Mesenchymal stem cell (in vitro differentiated cells and primary cell): Measurements from ENCODE around the gene HOXC9.
A peak's percentile ranks its signal among the peaks of the same experiment; 100 is the strongest.

Experiments
- DNase-seq: peaks from one replicate; pipeline ENCODE4 v3.0.0-alpha.2; 2013
- H2AFZ ChIP-seq: one replicate; pipeline ENCODE4 v1.6.1; 2013; ENCODE audit warnings: low read depth, mild to moderate bottlenecking, control low read depth, inconsistent platforms, low read length, moderate library complexity
- H2AK5ac ChIP-seq: 2 replicates; pipeline ENCODE4 v1.6.1; 2013; ENCODE audit warnings: low read length, moderate library complexity, mild to moderate bottlenecking, inconsistent platforms; ENCODE audit not compliant: severe bottlenecking
- H2BK120ac ChIP-seq: one replicate; pipeline ENCODE4 v1.6.1; 2013; ENCODE audit warnings: low read depth, mild to moderate bottlenecking, inconsistent platforms, low read length, moderate library complexity
- H2BK12ac ChIP-seq, 2 experiments: one replicate each; pipeline ENCODE4 v1.6.1; 2013; ENCODE audit warnings: inconsistent platforms in 2 of 2, low read length in 2 of 2, mild to moderate bottlenecking in 2 of 2, moderate library complexity in 2 of 2, control low read depth in 1 of 2
- H2BK15ac ChIP-seq: one replicate; pipeline ENCODE4 v1.6.1; 2013; ENCODE audit warnings: mild to moderate bottlenecking, low read depth, inconsistent platforms; ENCODE audit not compliant: poor library complexity, severe bottlenecking
- H2BK5ac ChIP-seq: 2 replicates; pipeline ENCODE4 v1.6.1; 2013; ENCODE audit warnings: low read depth, mild to moderate bottlenecking, low read length, control low read depth, inconsistent platforms; ENCODE audit not compliant: poor library complexity, severe bottlenecking
- H3K14ac ChIP-seq, 2 experiments: one replicate each; pipeline ENCODE4 v1.6.1; 2013; ENCODE audit warnings: inconsistent platforms in 2 of 2, low read length in 2 of 2, control low read depth in 1 of 2, mild to moderate bottlenecking in 1 of 2, moderate library complexity in 1 of 2
- H3K18ac ChIP-seq, 2 experiments: one replicate each; pipeline ENCODE4 v1.6.1; 2013; ENCODE audit warnings: inconsistent platforms in 2 of 2, low read length in 2 of 2, control low read depth in 1 of 2, low read depth in 1 of 2, mild to moderate bottlenecking in 1 of 2
- H3K23ac ChIP-seq, 2 experiments: one replicate each; pipeline ENCODE4 v1.6.1; 2013; ENCODE audit warnings: inconsistent platforms in 2 of 2, low read length in 2 of 2, mild to moderate bottlenecking in 2 of 2, moderate library complexity in 2 of 2, control low read depth in 1 of 2
- H3K27ac ChIP-seq: 2 replicates; pipeline ENCODE4 v1.5.1; 2013; ENCODE audit warnings: mild to moderate bottlenecking, moderate library complexity, low read length, control low read depth, inconsistent platforms; ENCODE audit not compliant: poor library complexity, severe bottlenecking
- H3K27me3 ChIP-seq, 2 experiments: 2 replicates each; pipeline versions ENCODE4 v1.6.1 to v1.7.0; 2013; ENCODE audit warnings: low read length in 2 of 2, mild to moderate bottlenecking in 2 of 2, moderate library complexity in 2 of 2, control low read depth in 1 of 2, inconsistent platforms in 1 of 2; ENCODE audit not compliant: control insufficient read depth in 1 of 2, insufficient read depth in 1 of 2
- H3K36me3 ChIP-seq, 2 experiments: 2 replicates each; pipeline versions ENCODE4 v1.6.1 to v1.7.0; 2013; ENCODE audit warnings: low read length in 2 of 2, control low read depth in 1 of 2, inconsistent platforms in 1 of 2, low read depth in 1 of 2, mild to moderate bottlenecking in 1 of 2; ENCODE audit not compliant: insufficient read depth in 2 of 2, control insufficient read depth in 1 of 2
- H3K4ac ChIP-seq, 2 experiments: one replicate each; pipeline ENCODE4 v1.6.1; 2013; ENCODE audit warnings: inconsistent platforms in 2 of 2, low read length in 2 of 2, mild to moderate bottlenecking in 2 of 2, moderate library complexity in 2 of 2, control low read depth in 1 of 2, low read depth in 1 of 2
- H3K4me1 ChIP-seq: 2 replicates; pipeline ENCODE4 v1.6.1; 2013; ENCODE audit warnings: low read depth, low read length, control low read depth; ENCODE audit not compliant: control insufficient read depth, insufficient read depth
- H3K4me2 ChIP-seq: 2 replicates; pipeline ENCODE4 v1.6.1; 2013; ENCODE audit warnings: low read length, mild to moderate bottlenecking, inconsistent platforms; ENCODE audit not compliant: poor library complexity, severe bottlenecking
- H3K4me3 ChIP-seq, 2 experiments: 2 replicates each; pipeline versions ENCODE4 v1.5.1 to v1.7.0; 2013; ENCODE audit warnings: low read length in 2 of 2, mild to moderate bottlenecking in 2 of 2, control low read depth in 1 of 2, low read depth in 1 of 2; ENCODE audit not compliant: insufficient read depth in 1 of 2
- H3K79me1 ChIP-seq: replicated peaks from 2 replicates; pipeline ENCODE4 v1.6.1; 2013; ENCODE audit warnings: mild to moderate bottlenecking, control low read depth, low read length, inconsistent platforms; ENCODE audit not compliant: poor library complexity, severe bottlenecking
- H3K9ac ChIP-seq: 2 replicates; pipeline ENCODE4 v1.7.0; 2013; ENCODE audit warnings: mild to moderate bottlenecking, low read length, moderate library complexity
- H3K9me3 ChIP-seq: 2 replicates; pipeline ENCODE4 v1.7.0; 2013; ENCODE audit warnings: mild to moderate bottlenecking, low read length; ENCODE audit not compliant: control insufficient read depth
- H4K8ac ChIP-seq: one replicate; pipeline ENCODE4 v1.6.1; 2013; ENCODE audit warnings: inconsistent platforms, mild to moderate bottlenecking, low read length, moderate library complexity
- H4K91ac ChIP-seq: one replicate; pipeline ENCODE4 v1.6.1; 2013; ENCODE audit warnings: mild to moderate bottlenecking, low read length, inconsistent platforms
- WGBS: methylation state at CpG from one replicate; pipeline ENCODE4 v1.1.7; 2013; ENCODE audit warnings: mixed read lengths; 5-methylcytosine and 5-hydroxymethylcytosine counted together

HOXC9 gene

GRCh38 chr12:54016051-54016450, 16.1 kb downstream of the HOXC9 start:
- Histone ChIP-seq H3K18ac (peak overlapping the region; percentile 55 to 91), H3K23ac (no peak overlapping the region), H4K91ac (peak overlapping the region; percentile 95), H2AK5ac (peak overlapping the region; percentile 42), H3K27me3 (no peaks in the 10 kb centered on the region), H3K4me3 (peak overlapping the region in 1 of 2 experiments; percentile 79), H2AFZ (no peak overlapping the region), H2BK120ac (peak overlapping the region; percentile 44), H4K8ac (no peak overlapping the region), H3K4ac (peak overlapping the region in 1 of 2 experiments; percentile 55), H3K36me3 (no peaks in the 10 kb centered on the region), H3K9ac (peak overlapping the region; percentile 96), H2BK5ac (peak overlapping the region; percentile 60), H3K4me1 (peaks cover 24% of the 10 kb centered on the region), H3K14ac (no peak overlapping the region), H2BK12ac (peak overlapping the region in 1 of 2 experiments; percentile 87), H3K27ac (peak overlapping the region; percentile 98), H3K9me3 (no peaks in the 10 kb centered on the region), H3K79me1 (no peaks in the 10 kb centered on the region), H2BK15ac (peak overlapping the region; percentile 63), H3K4me2 (peak overlapping the region; percentile 63)
- DNase-seq = no peak
- WGBS = 33% methylated on average over 2 of the region's 3 CpGs

- Histone ChIP-seq H3K36me3 (no peaks in the 10 kb centered on the region), H2BK12ac (no peak overlapping the region), H3K4me3 (peak overlapping the region in 1 of 2 experiments; percentile 91), H3K9me3 (no peaks in the 10 kb centered on the region), H3K4me2 (peak overlapping the region; percentile 63), H3K9ac (peak overlapping the region; percentile 96), H4K91ac (peak overlapping the region; percentile 95), H3K23ac (no peak overlapping the region), H3K14ac (no peak overlapping the region), H3K27ac (peak overlapping the region; percentile 98), H3K79me1 (no peaks in the 10 kb centered on the region), H2BK5ac (peak overlapping the region; percentile 60), H3K4me1 (peaks cover 26% of the 10 kb centered on the region), H3K18ac (peak overlapping the region; percentile 5 to 91), H2BK15ac (peak overlapping the region; percentile 63), H3K27me3 (no peaks in the 10 kb centered on the region), H2BK120ac (peak overlapping the region; percentile 45), H2AK5ac (no peak overlapping the region), H2AFZ (no peak overlapping the region), H4K8ac (no peak overlapping the region), H3K4ac (peak overlapping the region in 1 of 2 experiments; percentile 52)
- DNase-seq = peak; percentile 93
- WGBS = under 1% methylated on average over 19 of the region's 25 CpGs
These were observed 16.6 kb downstream of the HOXC9 start for GRCh38 chr12:54016478-54016964.

GRCh38 chr12:54017027-54017788, 17.2 kb downstream of the HOXC9 start:
- no peaks in the 10 kb centered on the region for H3K27me3 ChIP-seq
- H3K4me2 ChIP-seq = peak overlapping the region; percentile 49
- H3K14ac ChIP-seq = no peak overlapping the region
- H3K9ac ChIP-seq = peak overlapping the region; percentile 96
- H3K79me1 ChIP-seq = no peaks in the 10 kb centered on the region
- H2BK15ac ChIP-seq = peak overlapping the region; percentile 19
- peak overlapping the region; percentile 34 to 73 for H3K18ac ChIP-seq
- H4K91ac ChIP-seq = peak overlapping the region; percentile 75
- peak overlapping the region; percentile 98 for H3K27ac ChIP-seq
- no peaks in the 10 kb centered on the region for H3K36me3 ChIP-seq
- H2BK12ac ChIP-seq = peak overlapping the region in 1 of 2 experiments; percentile 12
- peak overlapping the region; percentile 54 to 91 for H3K4me3 ChIP-seq
- H3K4me1 ChIP-seq = peaks cover 30% of the 10 kb centered on the region
- peak overlapping the region; percentile 56 for H2BK120ac ChIP-seq
- no peaks in the 10 kb centered on the region for H3K9me3 ChIP-seq
- H2AK5ac ChIP-seq = peak overlapping the region; percentile 49
- peak; percentile 80 for DNase-seq
- WGBS = under 1% methylated on average over 20 of the region's 24 CpGs
- H4K8ac ChIP-seq = peak overlapping the region; percentile 66
- no peak overlapping the region for H2AFZ ChIP-seq
- peak overlapping the region; percentile 68 to 88 for H3K4ac ChIP-seq
- no peak overlapping the region for H3K23ac ChIP-seq
- H2BK5ac ChIP-seq = peak overlapping the region; percentile 90

GRCh38 chr12:54017878-54018467, 18.0 kb downstream of the HOXC9 start:
- peak overlapping the region; percentile 87 to 99 for H3K4ac ChIP-seq
- H3K4me3 ChIP-seq = peak overlapping the region; percentile 54 to 91
- H3K4me2 ChIP-seq = peak overlapping the region; percentile 93
- peak overlapping the region; percentile 56 to 63 for H3K23ac ChIP-seq
- peak overlapping the region; percentile 92 for H2BK15ac ChIP-seq
- H3K14ac ChIP-seq = peak overlapping the region in 1 of 2 experiments; percentile 75
- H2BK5ac ChIP-seq = peak overlapping the region; percentile 60
- peak overlapping the region; percentile 3 for H2AFZ ChIP-seq
- no peaks in the 10 kb centered on the region for H3K9me3 ChIP-seq
- no peaks in the 10 kb centered on the region for H3K36me3 ChIP-seq
- peak overlapping the region; percentile 100 for H4K91ac ChIP-seq
- H3K9ac ChIP-seq = peak overlapping the region; percentile 96
- H4K8ac ChIP-seq = peak overlapping the region; percentile 90
- H3K79me1 ChIP-seq = no peaks in the 10 kb centered on the region
- H2BK12ac ChIP-seq = peak overlapping the region in 1 of 2 experiments; percentile 69
- peaks cover 29% of the 10 kb centered on the region for H3K4me1 ChIP-seq
- no peaks in the 10 kb centered on the region for H3K27me3 ChIP-seq
- DNase-seq = peak; percentile 96
- peak overlapping the region; percentile 99 for H3K18ac ChIP-seq
- H2BK120ac ChIP-seq = peak overlapping the region; percentile 96
- 2% methylated on average over 32 of the region's 34 CpGs for WGBS
- peak overlapping the region; percentile 3 for H2AK5ac ChIP-seq
- H3K27ac ChIP-seq = peak overlapping the region; percentile 98
